ENCODE results near the gene COX6B1.
"Not testable (repeated sequence)": the region's sequence is repeated elsewhere in the genome, so short reads cannot be mapped to it uniquely, and the experiment has no call there.

Gene COX6B1, protein sequence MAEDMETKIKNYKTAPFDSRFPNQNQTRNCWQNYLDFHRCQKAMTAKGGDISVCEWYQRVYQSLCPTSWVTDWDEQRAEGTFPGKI

GRCh38 chr19:35648017-35648961, at the start of gene COX6B1:
Gene COX6B1, plus strand, starts transcription at chr19:35648323. Its CDS starts 2,921 bp downstream, at chr19:35651244.
- FAIRE-seq = peak; percentile 53

DNA sequence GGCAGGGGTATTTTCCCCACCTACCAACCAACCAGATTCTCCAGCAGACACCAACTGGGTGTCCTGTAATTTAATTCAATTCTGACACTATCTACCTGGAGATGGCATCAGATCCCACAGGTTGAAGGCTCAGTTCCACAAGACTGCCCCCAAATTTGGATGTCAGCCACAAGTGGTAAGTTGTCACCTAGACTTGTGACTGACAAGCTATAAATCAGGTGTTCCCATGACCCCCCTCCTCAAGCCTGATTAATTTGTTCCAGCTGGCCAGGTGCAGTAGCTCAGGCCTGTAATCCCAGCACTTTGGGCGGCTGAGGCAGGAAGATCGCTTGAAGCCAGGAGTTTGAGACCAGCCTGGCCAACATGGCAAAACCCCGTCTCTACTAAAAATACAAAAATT, 46.2 kb upstream of the COX6B1 start:
- FAIRE-seq = no peak

DNA sequence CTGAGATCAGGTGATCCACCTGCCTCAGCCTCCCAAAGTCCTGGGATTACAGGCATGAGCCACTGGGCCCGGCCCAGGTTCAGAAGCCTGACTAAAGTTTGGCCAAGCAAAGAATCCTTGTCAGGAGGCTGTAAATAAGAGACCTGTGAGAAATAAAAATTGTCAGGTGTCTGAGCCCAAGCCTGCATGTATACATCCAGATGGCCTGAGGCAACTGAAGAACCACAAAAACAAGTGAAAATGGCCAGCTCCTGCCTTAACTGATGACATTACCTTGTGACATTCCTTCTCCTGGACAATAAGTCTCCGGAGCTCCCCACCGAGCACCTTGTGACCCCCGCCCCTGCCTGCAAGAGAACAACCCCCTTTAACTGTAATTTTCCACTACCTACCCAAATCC, 43.7 kb upstream of the COX6B1 start:
- FAIRE-seq = not testable (repeated sequence)

GRCh38 chr19:35607170-35607569, 41.0 kb upstream of the COX6B1 start:
- FAIRE-seq = not testable (repeated sequence)

- FAIRE-seq = no peak
Observed at GRCh38 chr19:35607661-35608060, 40.5 kb upstream of the COX6B1 start.

DNA sequence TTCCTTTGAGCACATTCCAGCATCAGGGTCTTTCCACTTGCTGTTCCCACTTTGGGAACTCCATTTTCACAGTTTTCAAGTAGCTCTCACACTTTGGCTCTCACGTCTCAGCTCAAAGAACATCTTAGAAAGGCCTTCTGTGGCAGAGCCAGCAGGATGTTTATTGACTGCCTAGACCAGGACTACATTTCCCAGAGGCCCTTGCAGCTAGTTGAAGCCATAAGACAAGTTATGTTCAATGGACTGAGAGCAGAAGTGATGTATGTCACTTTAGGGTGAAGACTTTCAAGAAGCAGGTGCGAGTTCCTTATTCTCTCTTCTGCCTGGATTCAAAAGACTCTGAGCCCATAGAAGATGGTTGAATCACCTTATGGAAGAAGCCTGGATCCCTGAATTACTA, 39.9 kb upstream of the COX6B1 start:
- FAIRE-seq = no peak

DNA sequence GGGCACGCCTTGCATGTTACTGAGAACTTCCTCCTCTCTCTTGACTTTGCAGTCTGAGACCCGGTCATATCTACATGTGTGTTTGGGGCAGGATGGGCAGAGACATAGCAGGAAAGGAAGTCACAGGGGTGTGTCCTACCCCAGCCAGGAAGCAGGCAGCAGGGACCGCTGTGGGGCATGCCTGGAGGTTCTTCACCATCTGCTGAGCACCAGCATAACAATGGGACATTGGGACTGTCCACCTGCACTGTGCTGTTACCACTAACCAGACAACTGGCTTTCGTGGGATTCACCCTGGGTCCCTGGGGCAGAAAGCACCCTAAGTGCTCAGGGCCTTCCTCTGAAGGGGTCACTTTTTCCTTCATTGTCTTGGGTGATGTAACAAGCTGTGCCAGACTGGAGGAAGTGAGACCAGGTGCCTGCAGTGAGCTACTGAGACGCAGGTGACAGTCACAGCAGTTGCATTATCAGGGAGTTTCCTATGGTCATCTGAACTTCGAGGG, 38.2 kb upstream of the COX6B1 start:
- FAIRE-seq = no peak

GRCh38 chr19:35612224-35612558, 35.9 kb upstream of the COX6B1 start:
- no peak for FAIRE-seq

DNA sequence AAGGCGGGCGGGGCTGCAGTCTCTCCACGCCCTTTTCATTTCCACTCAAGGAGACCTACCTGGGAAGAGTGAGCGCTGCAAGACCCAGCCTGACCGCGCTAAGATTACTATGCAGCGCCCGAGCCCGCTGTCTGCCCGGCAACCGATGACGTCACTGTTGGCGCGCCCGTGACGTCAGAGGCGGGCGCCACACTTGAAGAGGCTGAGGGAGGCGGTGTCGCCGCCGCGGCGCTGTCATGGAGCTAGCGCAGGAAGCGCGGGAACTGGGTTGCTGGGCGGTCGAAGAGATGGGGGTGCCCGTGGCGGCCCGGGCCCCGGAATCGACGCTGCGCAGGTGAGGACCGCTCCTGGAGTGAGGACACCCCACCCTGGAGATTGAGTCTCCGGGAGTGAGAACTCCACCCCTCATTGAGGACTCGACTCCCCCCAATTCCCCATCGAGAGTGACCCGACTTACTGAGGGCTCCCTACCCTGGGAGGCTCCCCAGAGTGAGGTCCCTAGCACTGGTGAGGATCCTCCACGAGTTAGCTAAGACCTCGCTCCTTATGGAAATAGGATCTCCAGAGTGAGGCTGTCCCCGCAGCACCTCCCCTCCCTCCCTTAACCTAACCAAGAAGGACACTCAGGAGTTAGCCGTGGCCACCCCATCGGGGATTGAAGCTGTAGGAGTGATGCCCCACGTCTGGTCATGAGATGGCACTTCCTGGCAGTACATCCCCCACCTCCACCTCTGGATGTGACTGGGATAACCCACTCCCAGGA, 35.4 kb upstream of the COX6B1 start, which contains the start of gene HAUS5:
Gene HAUS5, plus strand, starts transcription at position 177 of the 763 bp plus-strand sequence. Its CDS starts 60 bp downstream, at position 237.
- FAIRE-seq = no peak

- no peak for FAIRE-seq
Observed at GRCh38 chr19:35613574-35613973, 34.5 kb upstream of the COX6B1 start.

DNA sequence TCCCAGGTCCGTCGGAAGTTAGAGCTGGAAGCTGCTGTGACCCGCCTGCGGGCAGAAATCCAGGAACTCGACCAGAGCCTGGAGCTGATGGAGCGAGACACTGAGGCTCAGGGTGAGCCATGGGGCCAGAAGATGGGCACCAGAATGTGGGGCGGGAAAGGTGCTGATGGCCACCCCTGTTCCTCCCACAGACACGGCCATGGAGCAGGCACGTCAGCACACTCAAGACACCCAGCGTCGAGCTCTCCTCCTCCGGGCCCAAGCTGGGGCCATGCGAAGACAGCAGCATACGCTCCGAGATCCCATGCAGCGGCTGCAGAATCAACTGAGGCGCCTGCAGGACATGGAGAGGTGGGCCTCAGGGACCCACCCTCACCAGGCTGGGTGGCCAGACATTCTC, 33.1 kb upstream of the COX6B1 start:
- FAIRE-seq = no peak

DNA sequence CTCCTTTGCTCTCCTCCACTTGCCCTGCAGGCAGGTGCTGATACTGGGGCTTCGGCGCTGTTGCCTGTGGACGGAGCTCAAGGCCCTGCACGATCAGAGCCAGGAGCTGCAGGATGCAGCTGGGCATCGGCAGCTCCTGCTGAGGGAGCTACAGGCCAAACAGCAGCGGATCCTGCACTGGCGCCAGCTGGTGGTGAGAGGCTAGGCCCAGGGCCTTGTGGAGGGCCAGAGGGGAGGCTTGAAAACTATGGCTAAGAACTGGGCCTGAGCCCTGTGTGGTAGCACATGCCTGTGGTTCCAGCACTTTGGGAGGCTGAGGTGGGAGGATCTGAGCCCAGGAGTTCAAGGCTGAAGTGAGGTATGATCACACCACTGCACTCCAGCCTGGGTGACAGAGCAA, 29.3 kb upstream of the COX6B1 start:
- no peak for FAIRE-seq

GRCh38 chr19:35619290-35619923, 28.7 kb upstream of the COX6B1 start:
- FAIRE-seq = no peak

GRCh38 chr19:35620001-35620400, 28.1 kb upstream of the COX6B1 start:
- FAIRE-seq = no peak

- no peak for FAIRE-seq
Observed at GRCh38 chr19:35621708-35622107, 26.4 kb upstream of the COX6B1 start.

- FAIRE-seq = no peak
Observed at GRCh38 chr19:35622750-35623149, 25.4 kb upstream of the COX6B1 start.

DNA sequence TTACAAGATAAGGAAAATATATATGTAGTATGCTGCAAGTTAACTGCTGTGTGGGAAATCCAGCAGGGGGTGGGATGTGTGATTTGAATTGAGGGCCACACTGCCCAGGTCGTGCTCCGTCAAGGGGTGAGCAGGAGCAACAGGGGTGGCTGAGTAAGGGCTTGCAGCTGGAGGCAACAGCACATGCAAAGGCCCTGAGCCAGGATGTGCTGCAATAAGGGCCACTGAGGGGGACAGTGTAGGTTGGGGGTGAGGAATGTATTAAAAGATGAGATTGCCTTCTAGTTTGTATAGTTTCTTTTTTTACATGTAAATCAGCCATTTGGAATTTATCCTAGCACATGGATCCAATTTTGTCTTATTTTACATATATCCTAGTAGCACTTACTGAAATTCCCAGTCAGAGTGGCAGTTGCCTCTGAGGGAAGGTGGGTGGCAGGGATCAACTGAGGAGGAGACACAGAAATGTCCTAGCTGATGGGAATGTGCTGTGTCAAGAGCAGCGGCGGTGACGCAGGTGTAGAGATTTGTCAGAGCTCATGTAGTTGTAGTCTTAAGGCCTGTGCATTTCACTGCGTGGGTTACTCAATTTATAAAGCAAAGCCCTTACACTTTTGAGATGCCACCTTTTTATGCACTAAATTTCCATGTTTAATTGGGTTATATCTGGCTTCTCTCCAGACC, 24.7 kb upstream of the COX6B1 start:
- FAIRE-seq = no peak

DNA sequence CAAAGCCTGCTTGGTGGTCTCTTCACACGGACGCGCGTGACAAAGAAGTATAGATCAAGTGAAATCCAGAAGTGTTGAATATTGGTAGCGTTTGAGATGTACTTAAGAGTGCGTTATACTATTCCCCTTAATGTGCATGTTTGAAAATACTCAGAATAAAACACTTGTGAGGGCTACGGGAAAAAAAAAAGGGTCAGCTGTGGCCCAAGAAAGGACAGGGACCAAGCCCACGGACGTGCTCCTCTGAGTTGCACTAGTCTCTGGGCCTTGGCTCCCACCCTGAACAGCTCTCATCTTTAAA, 19.9 kb upstream of the COX6B1 start:
- no peak for FAIRE-seq

- peak; percentile 95 for FAIRE-seq
Observed at GRCh38 chr19:35628565-35629331, 19.4 kb upstream of the COX6B1 start, which contains the start of gene RBM42. Gene RBM42, plus strand, starts transcription at chr19:35629036. Its CDS starts 118 bp downstream, at chr19:35629154.

- no peak for FAIRE-seq
Observed at GRCh38 chr19:35629332-35629633, 18.8 kb upstream of the COX6B1 start.

DNA sequence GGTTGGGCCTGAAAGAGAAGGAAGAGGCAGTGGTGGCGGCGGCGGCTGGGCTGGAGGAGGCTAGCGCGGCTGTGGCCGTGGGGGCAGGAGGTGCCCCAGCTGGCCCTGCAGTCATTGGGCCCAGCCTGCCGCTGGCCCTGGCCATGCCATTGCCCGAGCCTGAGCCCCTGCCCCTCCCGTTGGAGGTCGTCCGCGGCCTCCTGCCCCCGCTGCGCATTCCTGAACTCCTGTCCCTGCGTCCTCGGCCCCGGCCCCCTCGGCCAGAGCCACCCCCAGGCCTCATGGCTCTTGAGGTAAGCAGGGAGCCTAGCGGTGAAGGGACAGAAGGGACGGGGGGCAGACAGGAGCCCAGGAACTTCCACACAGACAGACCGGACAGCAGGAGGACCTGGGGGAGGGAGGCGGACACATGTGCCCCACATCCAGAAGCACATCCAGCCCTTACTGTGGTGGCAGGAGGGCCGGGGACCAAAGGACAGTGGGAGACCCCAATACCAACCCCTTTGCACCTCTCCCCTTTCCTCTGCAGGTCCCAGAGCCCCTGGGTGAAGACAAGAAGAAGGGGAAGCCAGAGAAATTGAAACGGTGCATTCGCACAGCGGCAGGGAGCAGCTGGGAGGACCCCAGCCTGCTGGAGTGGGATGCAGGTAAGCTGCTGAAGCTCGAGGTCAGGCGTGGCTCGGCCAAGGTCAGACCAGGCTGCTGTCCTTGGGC, 14.2 kb upstream of the COX6B1 start:
- no peak for FAIRE-seq
